OCI-LY1 (cell line): Measurements from ENCODE around the gene FAM149A.

Experiments
- EZH2 ChIP-seq: fragments of 200-600 bp; sonication (generic), shearing (Covaris generic); IDR thresholded peaks from 2 replicates; pipeline ENCODE4 v1.8.0; 2017; ENCODE audit warnings: borderline replicate concordance, mixed run types, mild to moderate bottlenecking, antibody characterized with exemption, low read length, moderate library complexity, mixed read lengths
- TF ChIP-seq, protein P1 (sequence below): fragments of 200-600 bp; sonication (generic), shearing (Covaris generic); IDR thresholded peaks from 2 replicates; pipeline ENCODE4 v1.5.1; 2017; ENCODE audit warnings: mild to moderate bottlenecking, antibody characterized with exemption, low read length, moderate library complexity, mixed read lengths

DNA sequence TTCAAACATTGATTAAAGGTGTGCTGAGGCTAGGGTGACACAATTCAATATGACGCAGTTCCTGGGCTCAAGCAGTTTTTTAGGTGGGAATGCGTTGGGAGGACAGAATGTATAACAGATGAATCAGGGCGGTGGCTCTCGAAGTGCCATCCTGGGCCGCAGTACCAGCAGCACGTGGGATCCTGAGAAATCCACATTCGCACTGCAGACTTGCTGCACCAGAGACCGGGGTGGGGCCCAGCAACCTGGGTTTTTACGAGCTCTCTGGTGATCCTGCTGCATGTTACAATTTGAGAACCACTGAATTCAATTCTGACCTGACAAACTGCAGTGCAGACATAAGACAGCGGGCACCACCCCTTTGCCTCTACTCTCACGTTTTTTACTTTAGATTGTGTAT is 30.4 kb downstream of the FAM149A start:
- TF ChIP-seq, protein P1, sequence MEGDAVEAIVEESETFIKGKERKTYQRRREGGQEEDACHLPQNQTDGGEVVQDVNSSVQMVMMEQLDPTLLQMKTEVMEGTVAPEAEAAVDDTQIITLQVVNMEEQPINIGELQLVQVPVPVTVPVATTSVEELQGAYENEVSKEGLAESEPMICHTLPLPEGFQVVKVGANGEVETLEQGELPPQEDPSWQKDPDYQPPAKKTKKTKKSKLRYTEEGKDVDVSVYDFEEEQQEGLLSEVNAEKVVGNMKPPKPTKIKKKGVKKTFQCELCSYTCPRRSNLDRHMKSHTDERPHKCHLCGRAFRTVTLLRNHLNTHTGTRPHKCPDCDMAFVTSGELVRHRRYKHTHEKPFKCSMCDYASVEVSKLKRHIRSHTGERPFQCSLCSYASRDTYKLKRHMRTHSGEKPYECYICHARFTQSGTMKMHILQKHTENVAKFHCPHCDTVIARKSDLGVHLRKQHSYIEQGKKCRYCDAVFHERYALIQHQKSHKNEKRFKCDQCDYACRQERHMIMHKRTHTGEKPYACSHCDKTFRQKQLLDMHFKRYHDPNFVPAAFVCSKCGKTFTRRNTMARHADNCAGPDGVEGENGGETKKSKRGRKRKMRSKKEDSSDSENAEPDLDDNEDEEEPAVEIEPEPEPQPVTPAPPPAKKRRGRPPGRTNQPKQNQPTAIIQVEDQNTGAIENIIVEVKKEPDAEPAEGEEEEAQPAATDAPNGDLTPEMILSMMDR, result no peak
- no peak for TF ChIP-seq EZH2
